ENCODE results near the gene DLGAP1. TPM values are rescaled to one million over a fixed set of nuclear protein-coding genes. Genes with fewer than 3 reads are reported as not detected.
"Not testable (repeated sequence)": the region's sequence is repeated elsewhere in the genome, so short reads cannot be mapped to it uniquely, and the experiment has no call there.

Gene DLGAP1
- total RNA-seq, 1 donor from 2014 or later: 57.1 TPM

- DNase-seq (ENCODE audit: low spot score in 2 of 2): no peak
- FAIRE-seq: no peak
Observed at GRCh38 chr18:3604498-3605408, 850.4 kb downstream of the DLGAP1 start.

- DNase-seq (ENCODE audit: low spot score in 2 of 2): no peak
- FAIRE-seq: no peak
Observed at GRCh38 chr18:3604235-3604497, 850.9 kb downstream of the DLGAP1 start.

GRCh38 chr18:3603421-3604234, 851.5 kb downstream of the DLGAP1 start:
- FAIRE-seq: no peak

GRCh38 chr18:3601106-3601755, 853.9 kb downstream of the DLGAP1 start:
- FAIRE-seq; DNase-seq (ENCODE audit: low spot score in 2 of 2): not testable (repeated sequence)

More at GRCh38 chr18:3603421-3604234, 851.5 kb downstream of the DLGAP1 start:
- DNase-seq (ENCODE audit: low spot score in 2 of 2): peak in 1 of 2 donors; percentile 46

- DNase-seq (ENCODE audit: low spot score in 2 of 2): no peak
- no peak for FAIRE-seq
Observed at GRCh38 chr18:3599861-3600260, 855.2 kb downstream of the DLGAP1 start.

GRCh38 chr18:3599195-3599594, 855.9 kb downstream of the DLGAP1 start:
- no peak for FAIRE-seq

GRCh38 chr18:3598581-3598980, 856.5 kb downstream of the DLGAP1 start:
- FAIRE-seq (no peak), DNase-seq (ENCODE audit: low spot score in 2 of 2) (no peak)

More at GRCh38 chr18:3599195-3599594, 855.9 kb downstream of the DLGAP1 start:
- no peak for DNase-seq (ENCODE audit: low spot score in 2 of 2)

- DNase-seq (ENCODE audit: low spot score in 2 of 2) (no peak), FAIRE-seq (no peak)
Observed at GRCh38 chr18:3597409-3598357, 857.4 kb downstream of the DLGAP1 start.

GRCh38 chr18:3596637-3597384, 858.3 kb downstream of the DLGAP1 start:
- FAIRE-seq: no peak
- no peak for DNase-seq (ENCODE audit: low spot score in 2 of 2)

GRCh38 chr18:3596324-3596636, 858.8 kb downstream of the DLGAP1 start:
- FAIRE-seq (no peak), DNase-seq (ENCODE audit: low spot score in 2 of 2) (no peak)

- FAIRE-seq (no peak), DNase-seq (ENCODE audit: low spot score in 2 of 2) (no peak)
Observed at GRCh38 chr18:3595369-3596273, 859.5 kb downstream of the DLGAP1 start.

- FAIRE-seq: no peak
- DNase-seq (ENCODE audit: low spot score in 2 of 2): no peak
Observed at GRCh38 chr18:3594760-3595368, 860.2 kb downstream of the DLGAP1 start.

GRCh38 chr18:3593904-3594759, 861.0 kb downstream of the DLGAP1 start:
- DNase-seq (ENCODE audit: low spot score in 2 of 2) (peak; percentile 59), FAIRE-seq (no peak)

GRCh38 chr18:3593381-3593903, 861.7 kb downstream of the DLGAP1 start:
- FAIRE-seq (no peak), DNase-seq (ENCODE audit: low spot score in 2 of 2) (peak in 1 of 2 donors; percentile 40)

- no peak for DNase-seq (ENCODE audit: low spot score in 2 of 2)
- FAIRE-seq: no peak
Observed at GRCh38 chr18:3592864-3593263, 862.2 kb downstream of the DLGAP1 start.

- DNase-seq (ENCODE audit: low spot score in 2 of 2) (no peak), FAIRE-seq (no peak)
Observed at GRCh38 chr18:3590096-3590630, 864.9 kb downstream of the DLGAP1 start.
